PC-3 (cell line): ENCODE data around the gene KIF1B. TPM values are rescaled to one million over a fixed set of nuclear protein-coding genes. Genes with fewer than 3 reads are reported as not detected.
A peak's percentile ranks its signal among the peaks of the same experiment; 100 is the strongest.

Source experiments
- ATAC-seq: fragments of 200-7000 bp; cut with Tn5 transposase; 2 replicates; pipeline ENCODE4 v1.9.1; 2020; ENCODE audit warnings: mild to moderate bottlenecking, moderate library complexity
- BruUV-seq: library from RNA; stranded (reverse); fragments of 400-500 nt; replicated peaks from 2 replicates; lab custom pipeline; 2021; lab: Mats Ljungman, UMichigan
- CTCF ChIA-PET: fragments of 300-600 bp; sonication (Branson Sonifier 250); formaldehyde crosslinking; loops from one replicate; lab custom pipeline; 2022; ENCODE audit warnings: antibody characterized with exemption; lab: Charles Lee
- POLR2A ChIA-PET: fragments of 300-600 bp; sonication (Branson Sonifier 250); formaldehyde crosslinking; loops from one replicate; lab custom pipeline; 2022; ENCODE audit warnings: antibody characterized with exemption; ENCODE audit not compliant: unreplicated experiment; lab: Charles Lee
- DNase-seq: peaks from one replicate; pipeline ENCODE4 v3.0.0-alpha.2; 2015
- H2AFZ ChIP-seq: fragments of 300-600 bp; sonication (generic); 2 replicates; pipeline ENCODE4 v1.6.0; 2016; ENCODE audit warnings: antibody characterized with exemption, low read length
- H3F3A ChIP-seq: fragments of 300-600 bp; sonication (generic); one replicate; pipeline ENCODE4 v1.6.0; 2017; ENCODE audit warnings: antibody characterized with exemption, low read length, control low read depth, mild to moderate bottlenecking; ENCODE audit not compliant: unreplicated experiment
- H3K27ac ChIP-seq: fragments of 300-600 bp; sonication (generic); 2 replicates; pipeline ENCODE4 v1.5.1; 2016; ENCODE audit warnings: mild to moderate bottlenecking, low read length
- H3K27me3 ChIP-seq: fragments of 300-600 bp; sonication (generic); 2 replicates; pipeline ENCODE4 v1.6.1; 2016; ENCODE audit warnings: low read length, mixed read lengths
- H3K36me3 ChIP-seq: fragments of 300-600 bp; sonication (generic); 2 replicates; pipeline ENCODE4 v1.6.1; 2016; ENCODE audit warnings: low read depth, mixed run types, low read length, mixed read lengths
- H3K4me1 ChIP-seq: fragments of 300-600 bp; sonication (generic); 2 replicates; pipeline ENCODE4 v1.5.1; 2016; ENCODE audit warnings: low read length; ENCODE audit not compliant: insufficient read depth
- H3K4me2 ChIP-seq: fragments of 300-600 bp; sonication (generic); 2 replicates; pipeline ENCODE4 v1.6.0; 2016; ENCODE audit warnings: low read length
- H3K4me3 ChIP-seq: fragments of 300-600 bp; sonication (generic); 2 replicates; pipeline ENCODE4 v1.5.1; 2016; ENCODE audit warnings: mild to moderate bottlenecking, low read length, mixed read lengths
- H3K79me2 ChIP-seq: fragments of 300-600 bp; sonication (generic); 2 replicates; pipeline ENCODE4 v1.6.1; 2017; ENCODE audit warnings: low read length, mixed read lengths
- H3K9ac ChIP-seq: fragments of 300-600 bp; sonication (generic); 2 replicates; pipeline ENCODE4 v1.6.0; 2016; ENCODE audit warnings: mild to moderate bottlenecking, low read length
- H3K9me2 ChIP-seq: fragments of 300-600 bp; sonication (generic); replicated peaks from 2 replicates; pipeline ENCODE4 v1.6.1; 2016; ENCODE audit warnings: mixed run types, low read length, mixed read lengths
- H3K9me3 ChIP-seq: fragments of 300-600 bp; sonication (generic); 2 replicates; pipeline ENCODE4 v1.6.1; 2016; ENCODE audit warnings: low read length, mixed read lengths
- H4K20me1 ChIP-seq: fragments of 300-600 bp; sonication (generic); 2 replicates; pipeline ENCODE4 v1.6.1; 2016; ENCODE audit warnings: low read length, mixed read lengths
- CTCF ChIP-seq: fragments of 300-600 bp; sonication (generic); conservative IDR thresholded peaks from 2 replicates; pipeline ENCODE4 v1.5.1; 2017; ENCODE audit warnings: antibody characterized with exemption, low read depth, mild to moderate bottlenecking, low read length
- EZH2 ChIP-seq: fragments of 300-600 bp; sonication (generic); IDR thresholded peaks from one replicate; pipeline ENCODE4 v1.6.1; 2017; ENCODE audit warnings: antibody characterized with exemption, mild to moderate bottlenecking, low read length; ENCODE audit not compliant: unreplicated experiment
- EZH2phosphoT487 ChIP-seq: fragments of 300-600 bp; sonication (generic); IDR thresholded peaks from 2 replicates; pipeline ENCODE4 v1.6.1; 2018; ENCODE audit warnings: mild to moderate bottlenecking, antibody characterized with exemption, low read length, borderline replicate concordance
- intact Hi-C: fragments of 100-400 bp; cut with micrococcal nuclease; formaldehyde crosslinking; loops from 2 replicates; pipeline ENCODE4 v1.9.0; 2023
- total RNA-seq: library from RNA; depleted of rRNA; stranded (reverse); fragments of >200 nt; gene quantifications from 2 replicates; pipeline ENCODE4 v1.2.3, GENCODE V29; 2014

Gene KIF1B
- total RNA-seq, 1 experiment from 2014 or later = 21.4 TPM

DNA sequence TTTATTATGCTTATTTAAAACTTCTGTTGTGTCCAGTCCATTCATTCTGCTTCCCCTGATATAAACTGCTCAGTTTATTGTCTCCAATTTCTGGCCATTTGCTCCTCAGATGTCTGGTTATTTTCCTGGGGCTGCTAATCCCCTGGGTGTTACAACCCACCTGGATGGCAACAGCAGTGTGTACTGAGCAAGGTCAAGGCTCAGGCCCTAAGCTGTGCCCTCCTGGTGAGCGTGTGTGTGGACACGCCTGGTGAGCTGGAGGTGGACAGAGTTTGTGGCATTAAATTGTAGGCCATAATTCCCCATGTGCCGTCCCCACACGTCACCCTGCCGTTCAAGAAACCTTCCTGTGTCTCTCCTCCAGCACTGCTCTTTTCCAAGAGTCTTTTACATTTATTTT, 18.1 kb upstream of the KIF1B start:
- no peak for DNase-seq
- Histone ChIP-seq H3K9me2 (no peaks in the 10 kb centered on the region), H2AFZ (no peak overlapping the region), H3K79me2 (no peaks in the 10 kb centered on the region), H4K20me1 (no peaks in the 10 kb centered on the region), H3K36me3 (no peaks in the 10 kb centered on the region), H3K4me3 (no peak overlapping the region), H3K9me3 (no peaks in the 10 kb centered on the region), H3K27me3 (no peaks in the 10 kb centered on the region), H3F3A (no peaks in the 10 kb centered on the region), H3K4me1 (no peaks in the 10 kb centered on the region), H3K27ac (no peak overlapping the region), H3K4me2 (no peak overlapping the region), H3K9ac (no peak overlapping the region)
- BruUV-seq = no TSS peak
- ChIA-PET POLR2A (interaction anchor here (0.5 kb wide), 1 partner anchor 10 kb away, joined by 27 read pairs; no protein-coding TSS in a partner anchor), CTCF (no interaction called here)
- TF ChIP-seq EZH2 = no peak
- no peak for TF ChIP-seq EZH2phosphoT487
- TF ChIP-seq CTCF = no peak
- ATAC-seq = no peak
- intact Hi-C loops = no loop called here

DNA sequence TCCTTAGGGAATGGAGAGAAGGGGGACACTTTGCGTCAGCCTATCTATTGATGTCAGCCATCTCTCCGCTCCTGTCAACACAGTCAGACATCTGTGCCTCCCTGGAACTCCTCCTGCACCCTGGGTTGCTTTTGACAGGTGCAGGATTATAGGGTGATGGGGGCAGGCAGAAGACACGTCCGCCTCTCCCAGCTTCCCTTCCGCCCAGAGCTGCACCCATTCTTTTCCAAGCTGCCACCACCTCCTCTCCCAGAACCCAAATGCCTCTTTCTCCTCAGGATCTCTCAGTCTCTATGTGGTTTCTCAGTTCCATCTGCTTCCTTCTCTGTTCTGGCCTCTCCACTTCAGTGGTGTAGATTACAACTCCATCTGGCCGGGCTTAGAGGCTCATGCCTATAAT, 17.1 kb upstream of the KIF1B start:
- no peaks in the 10 kb centered on the region for H3K9me3 ChIP-seq
- no peaks in the 10 kb centered on the region for H3K27me3 ChIP-seq
- no peak overlapping the region for H3K9ac ChIP-seq
- ATAC-seq = no peak
- no peaks in the 10 kb centered on the region for H4K20me1 ChIP-seq
- H3K27ac ChIP-seq = no peak overlapping the region
- POLR2A ChIA-PET = no interaction called here
- H3K79me2 ChIP-seq = no peaks in the 10 kb centered on the region
- DNase-seq = no peak
- H3K9me2 ChIP-seq = no peaks in the 10 kb centered on the region
- peaks cover 4% of the 10 kb centered on the region; the same call in 1 of the 2 replicates for H3K4me1 ChIP-seq
- no peak overlapping the region for H3K4me3 ChIP-seq
- TF ChIP-seq CTCF (no peak), EZH2phosphoT487 (no peak), EZH2 (no peak)
- BruUV-seq = no TSS peak
- no peaks in the 10 kb centered on the region for H3K36me3 ChIP-seq
- H3F3A ChIP-seq = no peaks in the 10 kb centered on the region
- intact Hi-C loops = no loop called here
- no peak overlapping the region for H3K4me2 ChIP-seq
- CTCF ChIA-PET = no interaction called here
- H2AFZ ChIP-seq = no peak overlapping the region

DNA sequence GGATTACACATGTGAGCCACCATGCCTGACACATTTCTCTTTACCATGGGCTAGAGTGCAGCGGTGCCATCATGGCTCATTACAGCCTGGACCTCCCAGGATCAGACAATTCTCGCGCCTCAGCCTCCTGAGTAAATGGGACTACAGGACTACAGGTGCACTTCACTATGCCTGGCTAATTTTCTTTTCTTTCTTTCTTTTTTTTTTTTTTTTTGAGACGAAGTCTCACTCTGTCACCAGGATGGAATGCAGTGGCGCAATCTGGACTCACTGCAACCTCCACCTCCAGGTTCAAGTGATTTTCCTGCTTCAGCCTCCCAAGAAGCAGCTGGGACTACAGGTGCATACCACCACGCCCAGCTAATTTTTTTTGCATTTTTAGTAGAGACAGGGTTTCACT, 14.8 kb upstream of the KIF1B start:
- peaks cover 4% of the 10 kb centered on the region; the same call in 1 of the 2 replicates for H3K4me1 ChIP-seq
- no peaks in the 10 kb centered on the region for H3F3A ChIP-seq
- DNase-seq (peak; percentile 64), ATAC-seq (no peak)
- BruUV-seq = no TSS peak
- H3K9me2 ChIP-seq = no peaks in the 10 kb centered on the region
- no peak overlapping the region for H3K27ac ChIP-seq
- POLR2A ChIA-PET = no interaction called here
- no peaks in the 10 kb centered on the region for H3K36me3 ChIP-seq
- H3K4me2 ChIP-seq = no peak overlapping the region
- no peak overlapping the region for H3K4me3 ChIP-seq
- TF ChIP-seq EZH2 (no peak), CTCF (no peak), EZH2phosphoT487 (no peak)
- intact Hi-C loops = no loop called here
- CTCF ChIA-PET = no interaction called here
- H3K9ac ChIP-seq = no peak overlapping the region
- no peaks in the 10 kb centered on the region for H4K20me1 ChIP-seq
- H3K9me3 ChIP-seq = no peaks in the 10 kb centered on the region
- no peak overlapping the region for H2AFZ ChIP-seq
- H3K79me2 ChIP-seq = no peaks in the 10 kb centered on the region
- no peaks in the 10 kb centered on the region for H3K27me3 ChIP-seq
